GM19328 (cell line): ENCODE measurements around the gene PAX6.

Experiments used
- ATAC-seq: cut with Tn5 transposase; IDR thresholded peaks from one replicate; pipeline ENCODE4 v1.9.1; 2021; ENCODE audit warnings: mild to moderate bottlenecking, moderate library complexity; ENCODE audit not compliant: unreplicated experiment

PAX6 gene

DNA sequence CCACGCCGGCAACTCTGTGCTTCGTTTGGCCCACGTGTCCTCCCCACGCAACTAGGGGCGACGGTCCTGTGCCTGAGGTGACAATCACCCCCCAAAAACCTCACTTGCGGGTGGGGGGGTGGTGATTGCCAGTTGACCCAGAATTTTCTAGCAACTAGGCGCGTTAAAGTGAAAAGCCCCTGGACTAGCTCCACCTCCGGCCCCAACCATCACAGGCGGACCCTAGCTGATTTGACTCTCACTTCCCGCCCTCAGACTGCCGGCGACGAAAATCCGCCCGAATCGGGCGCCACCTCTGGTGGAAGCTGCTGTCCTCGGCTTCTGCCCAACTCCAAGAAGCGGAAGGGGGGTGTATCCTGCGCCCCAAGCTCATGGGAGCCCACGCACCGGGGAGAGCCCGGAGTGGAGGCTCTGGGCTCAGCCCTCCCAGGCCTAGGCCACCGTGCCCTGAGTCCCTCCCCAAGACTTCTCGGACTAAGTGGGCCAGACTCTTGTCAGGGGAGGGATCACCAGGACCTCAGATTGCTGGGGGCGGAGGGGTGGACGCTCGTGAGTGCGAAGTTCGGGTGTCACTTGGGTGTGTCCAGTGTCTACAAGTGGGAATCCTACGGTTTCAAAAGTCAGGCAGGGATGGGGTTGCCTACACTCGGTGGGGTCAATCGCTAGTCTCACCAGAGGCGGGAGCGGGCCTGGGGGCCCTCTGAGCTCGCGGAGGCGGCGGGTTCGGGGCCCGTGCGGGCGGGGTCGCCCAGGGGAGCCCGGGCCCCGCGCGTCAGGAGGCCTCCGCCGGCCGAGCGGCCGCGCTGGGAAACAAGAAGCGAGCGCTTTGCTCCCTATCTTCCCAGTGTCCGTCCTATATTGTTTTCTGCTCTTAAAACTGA is 12.3 kb downstream of the PAX6 start:
- ATAC-seq: no peak

DNA sequence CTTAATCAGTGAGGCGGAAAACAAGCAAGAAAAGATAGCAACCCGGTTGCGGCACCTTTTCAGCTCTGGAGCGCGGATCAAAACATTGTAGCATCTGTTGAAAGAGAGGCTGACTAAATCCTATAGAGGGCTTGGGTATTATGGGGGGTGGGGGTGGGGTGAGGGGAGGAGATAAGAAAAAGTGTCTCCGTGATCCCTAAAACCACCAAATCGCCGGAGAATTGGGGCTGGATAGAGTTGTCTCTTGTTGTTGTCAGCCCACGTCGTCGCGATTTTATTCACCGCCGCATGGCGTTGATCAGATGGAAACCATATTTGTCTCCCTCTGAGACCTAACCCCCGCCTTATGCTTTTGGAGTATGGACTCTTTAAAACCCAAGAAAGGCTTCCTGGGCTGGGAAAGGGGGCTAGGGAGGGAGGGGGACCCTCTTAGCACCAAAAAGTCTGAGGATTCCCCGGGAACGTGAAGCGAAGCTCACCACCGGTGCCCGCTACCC is 13.0 kb downstream of the PAX6 start:
- no peak for ATAC-seq

DNA sequence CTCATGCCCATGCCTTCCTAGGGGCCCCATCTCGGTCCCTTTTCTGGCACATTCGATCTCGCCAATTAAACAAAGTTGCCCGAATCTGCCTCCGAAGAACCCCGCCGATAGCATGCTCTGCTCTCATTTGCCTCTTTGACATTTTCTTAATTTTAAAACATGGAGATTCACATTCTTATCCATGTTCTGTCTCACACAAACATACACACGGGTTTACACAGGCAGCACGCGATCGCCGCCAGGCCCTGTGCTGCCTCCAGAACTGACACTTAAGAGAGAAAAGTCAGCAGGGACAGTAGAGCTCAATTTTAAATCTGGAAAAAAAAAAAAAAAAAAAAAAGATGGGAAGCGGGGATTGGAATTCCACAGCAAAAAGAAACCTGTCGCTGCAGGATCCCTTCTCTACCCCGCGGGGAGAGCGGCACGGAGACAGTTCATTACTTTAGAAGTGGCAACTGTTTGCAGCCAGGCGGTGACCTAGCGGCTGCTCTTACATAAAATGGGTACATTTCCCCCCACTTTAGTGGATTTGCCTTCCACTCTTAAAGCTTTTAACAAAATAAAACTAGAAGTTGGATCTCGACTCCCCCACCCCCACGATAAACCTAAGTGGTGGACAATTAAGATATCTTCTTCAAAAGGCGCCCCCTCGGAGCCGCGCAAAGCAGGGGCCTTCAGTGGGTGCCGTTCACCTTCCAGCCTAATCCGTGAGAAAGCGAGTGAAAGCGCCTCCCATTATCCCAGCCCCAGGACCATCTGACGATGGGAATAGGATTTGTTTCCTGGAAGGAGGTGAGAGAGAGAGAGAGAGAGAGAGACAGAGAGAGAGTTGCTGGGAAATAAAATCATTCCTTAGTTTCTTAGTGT is 13.7 kb downstream of the PAX6 start:
- no peak for ATAC-seq

DNA sequence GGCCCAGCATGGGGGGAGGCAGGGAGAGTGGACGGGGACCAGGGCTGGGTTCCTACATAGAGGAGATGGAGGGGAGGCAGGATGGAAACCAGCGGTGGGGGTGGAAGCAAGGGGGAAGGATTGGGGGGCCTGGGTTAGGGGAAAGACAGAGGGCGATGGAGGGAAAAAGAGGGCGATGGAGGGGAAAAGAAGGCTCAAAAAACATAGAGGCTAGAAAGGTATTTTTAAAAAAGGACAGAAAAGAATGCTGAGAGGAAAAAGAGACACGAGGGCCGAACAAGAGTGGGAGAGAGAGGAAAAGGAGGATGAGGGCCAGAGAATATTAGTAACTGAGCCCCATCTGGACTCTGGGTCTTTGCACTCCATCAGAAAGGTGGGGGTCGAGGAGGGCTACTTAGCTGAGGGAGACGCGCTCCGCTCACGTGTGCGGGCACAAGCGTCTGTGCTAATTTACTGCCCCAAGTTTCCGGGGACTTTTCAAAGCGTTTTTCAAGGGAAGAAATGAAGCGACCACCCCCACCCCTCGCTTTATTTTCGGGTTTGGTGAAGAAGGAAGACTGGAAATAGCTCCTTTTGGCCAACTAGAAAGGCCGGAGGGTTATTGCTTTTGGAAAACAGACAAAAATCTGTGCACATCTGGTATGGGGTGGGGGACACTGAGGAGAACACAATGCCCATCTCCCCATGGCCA is 14.5 kb downstream of the PAX6 start:
- no peak for ATAC-seq

DNA sequence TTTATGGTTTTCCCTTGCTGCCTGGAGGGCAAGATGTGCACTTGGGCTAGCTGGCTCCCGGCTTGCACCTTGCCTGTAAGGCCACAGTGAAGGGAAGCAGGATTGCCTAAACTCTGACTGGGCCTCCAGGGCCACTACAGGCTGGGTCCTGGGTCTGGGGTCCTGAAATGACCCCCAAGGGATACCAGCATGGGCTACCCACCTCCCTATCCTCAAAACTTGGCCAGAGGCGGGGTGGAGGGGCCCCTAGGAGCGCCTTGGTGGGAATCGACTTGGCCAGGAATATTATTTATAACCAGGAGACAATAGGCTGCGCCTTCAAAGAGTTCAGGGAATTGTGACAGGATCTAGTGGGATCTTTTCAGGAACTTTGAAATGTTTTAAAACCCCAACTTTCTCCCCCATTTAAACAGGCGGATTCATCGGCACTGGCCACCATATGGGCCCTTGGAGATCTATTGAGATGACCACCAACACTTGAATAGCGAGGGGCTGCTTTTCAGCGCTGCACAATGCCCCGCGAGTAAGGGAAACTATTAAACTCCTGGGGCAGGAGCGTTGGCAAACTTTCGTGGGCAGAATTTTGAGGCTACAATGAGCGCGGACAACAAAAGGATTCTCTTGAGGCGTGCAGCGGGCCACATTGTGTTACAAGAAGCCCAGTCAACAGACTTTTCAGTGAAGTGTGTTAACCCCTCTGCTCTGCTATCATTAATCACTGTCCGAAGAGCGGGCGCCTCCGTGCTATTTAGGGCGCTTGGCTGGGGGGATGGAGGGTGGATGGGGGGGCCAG is 15.2 kb downstream of the PAX6 start:
- no peak for ATAC-seq

DNA sequence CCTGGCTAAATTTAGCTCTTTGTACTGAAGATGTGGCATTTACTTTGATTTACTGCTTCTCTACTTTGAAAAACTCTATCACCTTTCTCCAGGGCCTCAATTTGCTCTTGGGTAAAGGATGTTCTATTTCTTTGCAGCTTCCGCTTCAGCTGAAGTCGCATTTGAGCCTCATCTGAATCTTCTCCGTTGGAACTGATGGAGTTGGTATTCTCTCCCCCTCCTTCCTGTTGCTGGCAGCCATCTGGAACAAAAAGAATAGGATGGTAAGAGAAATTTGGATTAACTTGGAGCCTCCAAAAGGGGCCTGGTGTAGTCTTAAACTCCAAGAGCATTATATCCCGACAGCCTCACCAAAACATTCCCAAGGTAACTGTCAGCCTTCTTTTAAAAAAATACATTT is 16.6 kb downstream of the PAX6 start:
- ATAC-seq: no peak

DNA sequence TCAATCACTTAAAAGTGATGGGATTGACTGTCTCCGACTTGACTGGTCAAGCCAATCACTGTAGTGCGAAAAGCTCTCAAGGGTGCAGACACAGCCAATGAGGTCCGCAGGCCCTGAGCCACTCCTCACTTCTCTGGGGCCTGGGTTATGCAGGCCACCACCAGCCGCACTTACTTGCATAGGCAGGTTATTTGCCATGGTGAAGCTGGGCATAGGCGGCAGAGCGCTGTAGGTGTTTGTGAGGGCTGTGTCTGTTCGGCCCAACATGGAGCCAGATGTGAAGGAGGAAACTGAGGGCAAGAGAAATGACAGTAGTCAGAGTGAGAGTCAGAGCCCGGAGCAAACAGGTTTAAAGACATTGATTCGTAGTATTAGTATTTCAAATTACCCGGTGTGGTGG is 17.9 kb downstream of the PAX6 start:
- no peak for ATAC-seq

DNA sequence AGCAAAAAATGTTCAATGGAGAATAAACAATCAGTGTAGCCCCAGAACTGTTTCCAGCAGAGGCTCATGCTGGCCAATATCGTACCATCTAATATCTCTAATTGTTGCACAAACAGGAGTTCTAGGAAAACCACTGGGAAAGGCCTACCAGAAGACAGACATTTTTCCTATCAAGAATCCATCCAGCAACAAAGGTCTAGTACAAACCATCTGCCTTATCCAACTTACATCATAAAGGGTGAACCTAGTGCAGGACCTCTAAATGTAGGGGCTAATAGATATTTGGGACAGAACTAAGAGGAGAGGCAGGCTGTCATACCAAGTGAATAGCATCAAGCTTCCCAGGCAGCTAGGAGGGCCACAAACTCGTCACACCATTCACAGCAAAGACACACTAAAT is 18.7 kb downstream of the PAX6 start:
- ATAC-seq: no peak

DNA sequence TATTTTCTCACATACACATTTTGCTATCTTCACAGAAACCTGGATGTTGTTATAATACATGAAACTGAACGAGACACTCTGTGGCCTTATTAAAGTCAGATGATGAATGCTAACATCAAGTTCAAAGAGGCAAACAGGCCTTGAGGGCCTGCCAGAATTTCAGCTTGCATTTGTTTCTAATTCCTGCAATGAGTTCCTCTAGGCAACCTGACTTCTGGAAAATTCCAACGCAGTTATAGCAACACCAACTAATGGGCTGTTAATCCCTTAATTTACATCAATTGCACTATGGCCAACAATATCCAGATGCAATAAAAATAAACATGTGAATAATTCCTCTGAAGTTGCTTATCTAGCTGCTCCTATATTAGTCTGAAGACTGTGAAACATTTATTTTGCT is 19.1 kb downstream of the PAX6 start:
- no peak for ATAC-seq

DNA sequence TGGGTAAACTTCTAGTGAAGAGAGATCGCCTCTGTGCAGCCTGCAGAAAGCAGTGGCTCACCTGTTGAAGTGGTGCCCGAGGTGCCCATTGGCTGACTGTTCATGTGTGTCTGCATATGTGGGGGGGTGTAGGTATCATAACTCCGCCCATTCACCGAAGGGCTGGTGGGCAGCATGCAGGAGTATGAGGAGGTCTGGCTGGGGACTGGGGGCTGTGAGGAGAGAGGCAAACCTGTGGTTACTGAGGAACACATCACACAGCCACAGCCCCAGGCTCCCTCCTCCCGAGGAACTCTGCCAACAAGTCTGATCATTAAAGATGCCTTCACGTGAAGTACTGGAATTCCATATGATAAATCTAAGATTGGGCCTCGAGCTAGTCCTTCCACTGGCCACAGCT is 20.5 kb downstream of the PAX6 start:
- no peak for ATAC-seq

DNA sequence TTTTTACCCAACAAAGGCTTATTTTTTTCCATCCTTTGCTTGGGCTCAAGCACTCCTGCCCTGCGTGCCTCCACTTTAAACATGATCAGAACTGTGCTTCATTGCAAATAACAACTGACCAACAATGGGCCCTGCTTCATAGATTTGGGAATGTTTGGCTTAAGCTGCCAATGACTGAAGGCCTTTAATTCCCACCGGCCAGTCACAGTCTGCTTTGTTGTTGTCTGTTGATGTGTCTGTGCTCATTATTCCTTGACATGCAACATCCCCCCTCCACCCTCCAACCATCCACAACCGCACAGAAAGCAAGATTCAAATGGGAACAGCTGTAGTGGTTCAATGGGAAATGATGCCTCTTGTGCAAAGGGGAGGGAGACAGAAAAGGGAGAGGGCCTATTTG is 23.0 kb downstream of the PAX6 start:
- no peak for ATAC-seq

DNA sequence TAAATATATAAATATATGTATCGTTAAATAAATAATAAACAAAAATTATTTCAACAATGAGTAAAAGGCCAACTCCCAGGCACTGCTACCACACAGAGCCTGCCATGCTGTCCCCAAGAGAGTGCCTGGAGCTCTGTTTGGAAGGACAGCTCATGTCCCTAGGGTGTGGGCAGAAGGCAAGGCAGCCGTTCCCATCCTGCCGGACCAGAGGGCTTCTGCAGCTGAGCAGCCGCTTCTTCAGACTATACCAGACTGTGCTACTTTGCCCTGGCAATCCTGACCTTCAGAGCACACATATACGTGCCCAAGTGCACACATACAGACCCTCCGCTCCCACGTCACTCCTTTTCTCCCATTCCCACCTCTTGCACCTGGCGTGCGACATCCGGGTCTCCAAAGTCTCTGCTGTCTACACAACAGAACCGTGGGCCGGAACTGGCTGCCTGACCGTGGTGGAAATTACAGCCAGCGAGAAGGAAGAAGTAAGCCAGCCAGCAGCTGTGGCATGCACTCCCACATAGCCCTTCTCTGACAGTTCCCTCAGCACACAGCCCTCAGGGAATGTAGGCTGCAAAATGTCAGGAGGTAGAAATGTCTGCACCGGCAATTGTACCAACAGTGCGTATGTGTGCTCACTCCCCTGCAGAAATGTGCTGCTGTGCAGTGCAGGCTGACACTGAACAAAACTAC is 24.0 kb downstream of the PAX6 start:
- ATAC-seq: no peak

DNA sequence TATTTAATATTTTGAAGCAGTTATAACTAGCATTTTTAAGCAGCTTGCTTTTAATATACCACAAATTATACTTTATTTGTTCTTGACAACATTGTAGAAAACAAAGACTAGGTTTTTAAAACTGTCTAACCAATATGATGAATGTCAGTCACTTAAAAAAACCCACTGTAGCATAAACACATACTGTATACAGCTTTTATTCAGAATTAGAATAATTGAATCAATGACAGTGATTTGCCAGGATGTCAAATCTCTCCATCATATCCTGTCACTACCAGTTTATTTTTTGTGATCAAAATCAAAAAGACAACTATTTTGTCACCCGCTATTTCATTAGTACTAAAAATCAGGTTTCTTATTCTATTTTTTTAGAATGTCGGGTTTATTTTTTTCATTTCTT is 26.5 kb downstream of the PAX6 start:
- ATAC-seq: no peak

DNA sequence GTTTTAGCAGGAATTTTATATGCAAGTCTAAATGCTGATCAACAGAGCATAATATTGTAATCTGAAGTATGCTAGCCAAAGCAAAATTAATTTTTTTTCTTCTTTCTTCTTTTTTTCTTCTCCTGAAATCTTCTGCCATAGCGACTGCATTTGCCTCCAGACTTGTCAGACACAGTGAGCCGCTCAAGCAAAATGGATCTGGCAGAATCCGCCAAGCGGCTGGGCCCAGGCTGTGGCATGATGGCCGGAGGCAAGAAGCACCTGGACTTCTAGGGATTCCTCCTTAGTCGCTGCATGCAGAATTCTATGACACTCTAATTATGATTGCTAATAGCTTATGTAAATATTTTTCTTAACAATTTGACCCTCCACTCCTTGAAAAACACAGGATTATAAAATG is 27.9 kb downstream of the PAX6 start:
- ATAC-seq: no peak

DNA sequence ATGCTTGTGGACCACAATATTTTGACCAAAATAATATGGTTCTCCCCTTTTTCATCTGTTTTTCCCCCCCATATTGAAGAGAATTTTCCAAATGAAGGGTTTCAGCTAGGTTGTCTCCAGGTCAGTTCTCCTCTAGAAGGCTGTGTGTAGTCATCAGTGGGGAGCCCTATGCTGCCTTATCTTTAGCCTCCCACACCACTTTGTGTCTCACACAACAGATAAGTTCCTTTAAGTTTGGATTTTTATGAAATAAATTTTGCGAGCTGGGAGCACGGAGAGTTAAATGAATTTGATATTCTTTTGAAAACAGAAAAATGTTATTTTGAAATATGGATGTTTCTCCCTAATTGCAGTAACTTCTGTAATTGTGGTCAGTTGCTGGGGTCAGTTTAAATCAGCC is 28.9 kb downstream of the PAX6 start:
- ATAC-seq: no peak

DNA sequence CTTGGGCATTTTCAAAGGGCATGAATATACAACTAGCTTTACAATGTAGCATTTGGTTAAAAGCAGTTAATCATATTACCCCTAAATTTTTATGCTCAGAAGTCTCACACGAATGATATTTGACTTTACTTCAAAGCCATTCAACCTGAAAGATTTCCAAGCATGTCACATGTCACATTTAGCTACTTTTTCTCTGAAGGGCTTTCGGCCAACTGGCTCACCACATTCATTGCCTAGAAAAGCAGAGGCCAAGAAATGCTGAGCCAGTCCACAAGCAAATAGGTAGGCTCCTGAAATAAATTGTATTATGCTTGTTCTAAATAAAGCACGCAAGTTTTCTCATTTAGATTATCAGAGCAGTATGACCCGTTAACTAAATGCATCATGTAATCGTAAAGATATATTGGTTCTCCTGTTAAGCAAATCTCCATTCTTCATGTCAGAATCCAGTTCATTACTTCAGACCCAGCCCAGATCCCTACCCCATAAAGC is 30.6 kb downstream of the PAX6 start:
- no peak for ATAC-seq

DNA sequence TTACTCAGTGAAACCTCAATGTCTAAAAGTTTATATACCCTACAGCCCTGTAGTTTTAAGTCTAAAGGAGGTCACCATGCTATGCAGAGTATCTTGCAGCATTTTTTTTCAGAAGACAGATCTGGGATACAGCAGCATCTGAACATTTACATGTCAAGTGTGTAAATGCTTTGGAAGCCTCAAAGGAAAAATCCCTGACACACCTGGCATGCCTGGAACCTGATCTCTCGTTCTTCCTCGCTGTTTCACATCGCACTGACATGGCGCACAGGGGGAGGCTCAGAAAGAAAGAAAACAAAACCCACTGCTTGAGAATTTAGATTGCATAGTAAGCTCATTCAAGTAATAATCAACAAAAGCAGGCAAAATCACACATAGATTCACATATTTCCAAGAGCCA is 31.0 kb downstream of the PAX6 start:
- ATAC-seq: no peak

DNA sequence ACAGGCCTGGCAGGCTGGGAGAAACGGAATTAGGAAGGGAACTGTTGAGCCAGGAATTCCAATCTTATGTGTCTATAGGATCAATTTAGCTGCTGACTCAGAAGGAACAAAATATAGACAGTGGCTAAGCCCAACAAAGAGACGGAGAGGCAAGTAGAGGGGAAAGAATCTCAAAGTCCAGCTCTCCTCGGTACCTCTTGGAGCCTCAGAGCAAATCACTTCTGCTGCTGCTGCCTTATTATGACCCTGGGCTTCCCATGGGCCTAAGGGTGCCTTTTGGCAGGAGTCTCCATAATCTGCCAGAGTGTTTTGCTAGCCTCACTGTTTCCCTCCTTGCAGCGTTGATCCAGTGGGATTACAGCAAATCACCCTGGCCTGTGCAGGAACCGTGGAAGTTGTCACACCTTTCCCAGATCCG is 31.7 kb downstream of the PAX6 start:
- no peak for ATAC-seq

DNA sequence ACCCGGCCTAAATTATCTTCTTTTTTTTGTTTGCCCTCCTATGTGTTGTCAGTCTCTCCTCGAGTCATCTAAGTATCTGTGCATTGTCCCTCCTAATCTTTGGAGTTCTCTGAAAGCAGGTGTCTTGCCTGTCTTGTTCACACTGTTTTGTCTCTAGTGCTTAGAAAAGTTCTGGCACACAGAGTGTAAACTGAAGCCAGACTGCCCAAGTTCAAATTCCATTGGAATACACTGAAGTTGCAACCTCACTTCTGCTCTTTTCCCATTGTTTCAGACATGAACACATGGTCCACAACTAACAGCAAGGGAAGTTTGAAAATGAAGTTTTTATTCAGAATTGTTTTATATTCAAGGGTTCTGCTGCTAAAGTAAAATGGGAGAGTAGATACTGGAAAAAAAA is 38.7 kb downstream of the PAX6 start:
- no peak for ATAC-seq
